CD4-positive, alpha-beta T cell treated with Interleukin-6 for 4 hours (primary cell): ENCODE data around the gene XRCC1.
"Not testable (repeated sequence)": the region's sequence is repeated elsewhere in the genome, so short reads cannot be mapped to it uniquely, and the experiment has no call there.

Experiments used
- DNase-seq: peaks from one replicate; pipeline ENCODE4 v3.0.0-alpha.2; 2020; ENCODE audit warnings: mixed read lengths

Gene XRCC1

GRCh38 chr19:43598445-43599240 is 23.3 kb upstream of the XRCC1 start:
- DNase-seq: no peak

- DNase-seq: no peak
Observed at GRCh38 chr19:43597876-43598275, 22.5 kb upstream of the XRCC1 start.

- DNase-seq: no peak
Observed at GRCh38 chr19:43596842-43597461, 21.6 kb upstream of the XRCC1 start.

GRCh38 chr19:43595999-43596841 is 20.9 kb upstream of the XRCC1 start, which contains the start of the genes IRGQ and ZNF576:
Gene IRGQ, minus strand, starts transcription at chr19:43596134. Its CDS starts 796 bp downstream, at chr19:43595338.
Gene ZNF576, plus strand, starts transcription at chr19:43596595. Its CDS starts 514 bp downstream, at chr19:43597109.
- DNase-seq: peak; percentile 100

- DNase-seq: no peak
Observed at GRCh38 chr19:43595605-43595998, 20.3 kb upstream of the XRCC1 start.

- DNase-seq: peak; percentile 78
Observed at GRCh38 chr19:43594710-43595604, 19.6 kb upstream of the XRCC1 start.

GRCh38 chr19:43594081-43594697 is 18.9 kb upstream of the XRCC1 start:
- DNase-seq: no peak

- no peak for DNase-seq
Observed at GRCh38 chr19:43592800-43593350, 17.5 kb upstream of the XRCC1 start.

- no peak for DNase-seq
Observed at GRCh38 chr19:43591904-43592772, 16.8 kb upstream of the XRCC1 start.

- no peak for DNase-seq
Observed at GRCh38 chr19:43589678-43590077, 14.4 kb upstream of the XRCC1 start.

- DNase-seq: no peak
Observed at GRCh38 chr19:43589277-43589676, 13.9 kb upstream of the XRCC1 start.

- not testable (repeated sequence) for DNase-seq
Observed at GRCh38 chr19:43587029-43587428, 11.7 kb upstream of the XRCC1 start.

- DNase-seq: no peak
Observed at GRCh38 chr19:43586346-43586745, 11.0 kb upstream of the XRCC1 start.

- no peak for DNase-seq
Observed at GRCh38 chr19:43584484-43584883, 9.2 kb upstream of the XRCC1 start.

GRCh38 chr19:43582495-43582894 is 7.2 kb upstream of the XRCC1 start:
- DNase-seq: no peak

GRCh38 chr19:43581467-43581866 is 6.1 kb upstream of the XRCC1 start:
- no peak for DNase-seq

GRCh38 chr19:43578787-43579186 is 3.5 kb upstream of the XRCC1 start:
- DNase-seq: no peak

GRCh38 chr19:43575955-43576878 is 890 bp upstream of the XRCC1 start:
- DNase-seq: no peak

GRCh38 chr19:43574424-43575155 is 737 bp downstream of the XRCC1 start:
- DNase-seq: no peak
